HCT116 (cell line): ENCODE results near the gene RCSD1. TPM values are rescaled to one million over a fixed set of nuclear protein-coding genes. Genes with fewer than 3 reads are reported as not detected.

Experiments
- ATAC-seq: fragments of 200-7000 bp; cut with Tn5 transposase; 2 replicates; pipeline ENCODE4 v1.9.1; 2020; ENCODE audit warnings: mild to moderate bottlenecking, moderate library complexity
- BruUV-seq: library from RNA; stranded (reverse); fragments of 400-500 nt; replicated peaks from 2 replicates; lab custom pipeline; 2021; lab: Mats Ljungman, UMichigan
- CTCF ChIA-PET: fragments of 300-600 bp; sonication (Branson Sonifier 250); formaldehyde crosslinking; loops from one replicate; lab custom pipeline; 2021; ENCODE audit warnings: antibody characterized with exemption; lab: Charles Lee
- POLR2A ChIA-PET: fragments of 300-600, 350-600 bp; sonication (Branson Sonifier 250); formaldehyde crosslinking; loops from one replicate; lab custom pipeline; 2021; ENCODE audit warnings: antibody characterized with exemption; lab: Charles Lee
- RAD21 ChIA-PET, 2 experiments: fragments of 300-600 bp; sonication (Branson Sonifier 250); formaldehyde crosslinking; loops; one replicate each; lab custom pipeline; 2023; ENCODE audit warnings: low total read pairs in 2 of 2; ENCODE audit not compliant: uncharacterized antibody in 2 of 2, unreplicated experiment in 2 of 2, low non-redundant PET in 1 of 2; lab: Charles Lee
- DNase-seq: peaks from one replicate; pipeline ENCODE4 v3.0.0-alpha.2; 2010; ENCODE audit warnings: low read depth, low spot score
- H2AFZ ChIP-seq: fragments of 200-600 bp; shearing (Covaris generic), sonication (generic); 2 replicates; pipeline ENCODE4 v1.6.1; 2017; ENCODE audit warnings: low read depth, mixed run types, mixed read lengths, antibody characterized with exemption, low read length; ENCODE audit not compliant: poor library complexity, severe bottlenecking
- H3K27ac ChIP-seq: 2 replicates; pipeline ENCODE4 v1.5.1; 2012; ENCODE audit warnings: low read depth, low read length
- H3K27me3 ChIP-seq: fragments of 200-600 bp; sonication (generic); 2 replicates; pipeline ENCODE4 v1.6.1; 2016; ENCODE audit warnings: mixed run types, low read length, mixed read lengths; ENCODE audit not compliant: insufficient read depth
- H3K36me3 ChIP-seq, 2 experiments: fragments of 200-500 bp in 1 of 2; fragments of 200-600 bp in 1 of 2; sonication (Bioruptor generic) in 1 of 2; sonication (generic) in 1 of 2; 2 replicates each; pipeline versions ENCODE4 v1.5.1 to v1.6.1; 2014 to 2016; ENCODE audit warnings: low read length in 2 of 2, inconsistent platforms in 1 of 2, mixed read lengths in 1 of 2, mixed run types in 1 of 2; ENCODE audit not compliant: insufficient read depth in 2 of 2, control insufficient read depth in 1 of 2
- H3K4me1 ChIP-seq, 2 experiments: fragments of 200-600 bp in 1 of 2; sonication (generic) in 1 of 2; 2 replicates each; pipeline versions ENCODE4 v1.5.1 to v1.6.1; 2012 to 2017; ENCODE audit warnings: low read length in 2 of 2, inconsistent platforms in 1 of 2, mild to moderate bottlenecking in 1 of 2, mixed read lengths in 1 of 2, mixed run types in 1 of 2, moderate library complexity in 1 of 2; ENCODE audit not compliant: insufficient read depth in 2 of 2, control insufficient read depth in 1 of 2
- H3K4me2 ChIP-seq: fragments of 200-600 bp; sonication (generic); 2 replicates; pipeline ENCODE4 v1.6.1; 2017; ENCODE audit warnings: mixed run types, low read length, mixed read lengths
- H3K4me3 ChIP-seq, 2 experiments: fragments of 200-600 bp in 1 of 2; sonication (generic) in 1 of 2; replicated peaks in 1 of 2; 2 replicates each; pipeline ENCODE4 v1.5.1; 2011 to 2016; ENCODE audit warnings: low read length in 2 of 2, control low read depth in 1 of 2, low read depth in 1 of 2, mild to moderate bottlenecking in 1 of 2, mixed read lengths in 1 of 2, mixed run types in 1 of 2
- H3K79me2 ChIP-seq: fragments of 200-600 bp; sonication (generic); 2 replicates; pipeline ENCODE4 v1.6.1; 2017; ENCODE audit warnings: mild to moderate bottlenecking, mixed run types, low read length, moderate library complexity, mixed read lengths; ENCODE audit not compliant: insufficient read depth
- H3K9ac ChIP-seq: fragments of 200-600 bp; sonication (generic); 2 replicates; pipeline ENCODE4 v1.6.1; 2016; ENCODE audit warnings: low read length, mixed read lengths
- H3K9me2 ChIP-seq: fragments of 200-600 bp; sonication (generic), shearing (Covaris generic); 2 replicates; pipeline ENCODE4 v1.6.1; 2017; ENCODE audit warnings: mixed run types, mild to moderate bottlenecking, moderate library complexity; ENCODE audit not compliant: insufficient read depth
- H3K9me3 ChIP-seq, 2 experiments: fragments of 200-500 bp in 1 of 2; fragments of 200-600 bp in 1 of 2; sonication (Bioruptor generic) in 1 of 2; sonication (generic) in 1 of 2; 2 replicates each; pipeline ENCODE4 v1.6.1; 2014 to 2017; ENCODE audit warnings: low read length in 2 of 2, mixed read lengths in 2 of 2, inconsistent platforms in 1 of 2, low read depth in 1 of 2, mild to moderate bottlenecking in 1 of 2, mixed run types in 1 of 2, moderate library complexity in 1 of 2; ENCODE audit not compliant: control insufficient read depth in 1 of 2, insufficient read depth in 1 of 2
- H4K20me1 ChIP-seq: fragments of 200-600 bp; sonication (generic), shearing (Covaris generic); 2 replicates; pipeline ENCODE4 v1.6.1; 2017; ENCODE audit warnings: mixed run types, mild to moderate bottlenecking, moderate library complexity; ENCODE audit not compliant: insufficient read depth
- CBX3 ChIP-seq: IDR thresholded peaks from 2 replicates; pipeline ENCODE4 v1.6.1; 2012; ENCODE audit warnings: low read depth
- EGR1 ChIP-seq: IDR thresholded peaks from 2 replicates; pipeline ENCODE4 v1.6.1; 2012; ENCODE audit warnings: low read depth
- ELF1 ChIP-seq: IDR thresholded peaks from 2 replicates; pipeline ENCODE4 v1.6.1; 2012; ENCODE audit warnings: low read depth, borderline replicate concordance
- EZH2phosphoT487 ChIP-seq: fragments of 200-600 bp; IDR thresholded peaks from 2 replicates; pipeline ENCODE4 v1.6.1; 2018; ENCODE audit warnings: antibody characterized with exemption, borderline replicate concordance
- FOSL1 ChIP-seq: IDR thresholded peaks from 2 replicates; pipeline ENCODE4 v1.6.1; 2012; ENCODE audit warnings: low read depth
- JUND ChIP-seq: IDR thresholded peaks from 2 replicates; pipeline ENCODE4 v1.6.1; 2012
- POLR2A ChIP-seq: IDR thresholded peaks from 2 replicates; pipeline ENCODE4 v1.7.0; 2011; ENCODE audit warnings: borderline replicate concordance; ENCODE audit not compliant: insufficient read depth, insufficient read length; ENCODE audit errors: extremely low read depth
- POLR2AphosphoS5 ChIP-seq: IDR thresholded peaks from 2 replicates; pipeline ENCODE4 v1.6.1; 2011; ENCODE audit warnings: mild to moderate bottlenecking, low read depth, low read length, moderate library complexity
- RAD21 ChIP-seq: IDR thresholded peaks from 2 replicates; pipeline ENCODE4 v1.6.1; 2012; ENCODE audit warnings: low read depth, mild to moderate bottlenecking
- SIN3A ChIP-seq: IDR thresholded peaks from 2 replicates; pipeline ENCODE4 v1.6.1; 2012; ENCODE audit warnings: low read depth
- SP1 ChIP-seq: IDR thresholded peaks from 2 replicates; pipeline ENCODE4 v1.6.1; 2012; ENCODE audit warnings: low read depth
- SRF ChIP-seq: IDR thresholded peaks from 2 replicates; pipeline ENCODE4 v1.6.1; 2012; ENCODE audit warnings: low read depth
- YY1 ChIP-seq: IDR thresholded peaks from 2 replicates; pipeline ENCODE4 v1.6.1; 2011; ENCODE audit warnings: low read length, low read depth, moderate library complexity, mild to moderate bottlenecking; ENCODE audit not compliant: insufficient replicate concordance; ENCODE audit errors: extremely low read depth
- ZFX ChIP-seq: fragments of 450-650 bp; IDR thresholded peaks from 2 replicates; pipeline ENCODE4 v1.6.1; 2017
- intact Hi-C: fragments of 100-400 bp; cut with micrococcal nuclease; formaldehyde crosslinking; loops from 2 replicates; pipeline ENCODE4 v1.10.0; 2022
- total RNA-seq: library from RNA; stranded (reverse); gene quantifications from one replicate; pipeline ENCODE4 v1.2.1, GENCODE V29; 2021; ENCODE audit not compliant: unreplicated experiment
- TF ChIP-seq, protein P1 (sequence below), 3 experiments: fragments of 200-600 bp in 1 of 3; sonication (generic) in 1 of 3; IDR thresholded peaks in 2 of 3; conservative IDR thresholded peaks in 1 of 3; 2 replicates each; pipeline ENCODE4 v1.5.1; 2012 to 2017; ENCODE audit warnings: low read depth in 2 of 3, low read length in 2 of 3, antibody characterized with exemption in 1 of 3, borderline replicate concordance in 1 of 3, control low read depth in 1 of 3, mild to moderate bottlenecking in 1 of 3, mixed read lengths in 1 of 3, mixed run types in 1 of 3, moderate library complexity in 1 of 3; ENCODE audit not compliant: insufficient read depth in 1 of 3
- TF ChIP-seq, protein P2 (sequence below): IDR thresholded peaks from 2 replicates; pipeline ENCODE4 v1.6.1; 2012
- TF ChIP-seq, protein P3 (sequence below): IDR thresholded peaks from 2 replicates; pipeline ENCODE4 v1.6.1; 2012; ENCODE audit warnings: low read depth
- TF ChIP-seq, protein P4 (sequence below): IDR thresholded peaks from 2 replicates; pipeline ENCODE4 v1.6.1; 2012
- TF ChIP-seq, protein P5 (sequence below): IDR thresholded peaks from 2 replicates; pipeline ENCODE4 v1.6.1; 2011; ENCODE audit warnings: mild to moderate bottlenecking, low read length, moderate library complexity; ENCODE audit not compliant: insufficient replicate concordance; ENCODE audit errors: extremely low read depth

RCSD1 gene
- total RNA-seq, 1 experiment from 2014 or later: 0.15 TPM

DNA sequence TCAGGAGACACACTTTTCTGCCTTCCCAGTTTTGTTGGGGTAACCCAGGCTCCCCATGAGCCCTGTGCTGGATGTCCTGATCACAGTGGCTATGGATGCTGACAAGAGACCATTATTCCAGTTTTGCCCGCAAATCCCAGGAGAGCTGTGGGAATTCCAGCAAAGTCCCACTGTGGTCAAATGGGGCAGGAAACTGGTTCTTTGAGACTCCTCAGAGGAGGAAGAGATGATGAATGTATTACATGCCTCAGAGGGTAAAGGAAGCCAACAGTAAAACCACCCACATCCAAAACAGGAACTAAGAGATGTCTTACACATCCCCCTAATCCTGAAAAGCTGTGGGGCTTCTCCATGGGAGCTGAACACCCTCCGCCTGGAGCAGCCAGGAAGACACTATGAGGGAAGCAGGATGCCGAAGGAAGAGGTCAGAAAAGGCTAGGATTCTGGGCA is 78.9 kb downstream of the RCSD1 start:
- peaks cover 8% of the 10 kb centered on the region; the same call in 1 of the 2 replicates for H3K27me3 ChIP-seq
- H4K20me1 ChIP-seq: no peaks in the 10 kb centered on the region
- no peaks in the 10 kb centered on the region for H3K79me2 ChIP-seq
- no peaks in the 10 kb centered on the region for H3K9me3 ChIP-seq
- DNase-seq (no peak), ATAC-seq (no peak)
- no peaks in the 10 kb centered on the region for H3K36me3 ChIP-seq
- H2AFZ ChIP-seq: no peak overlapping the region
- ChIA-PET CTCF (no interaction called here), RAD21 (no interaction called here), POLR2A (interaction anchor here (1.0 kb wide), 1 partner anchor 155 kb away, joined by 3 read pairs; the partner anchor contains the start of gene CREG1)
- no peaks in the 10 kb centered on the region for H3K9me2 ChIP-seq
- H3K9ac ChIP-seq: no peak overlapping the region
- BruUV-seq: no TSS peak
- H3K4me3 ChIP-seq: no peak overlapping the region
- no peak overlapping the region for H3K4me2 ChIP-seq
- intact Hi-C loops: no loop called here
- H3K27ac ChIP-seq: no peak overlapping the region
- H3K4me1 ChIP-seq: peaks cover 0 to 4% of the 10 kb centered on the region in 2 experiments; a peak in 2 of 4 replicates
- TF ChIP-seq POLR2A: no peak
- TF ChIP-seq EGR1: no peak
- no peak for TF ChIP-seq SP1
- no peak for TF ChIP-seq SRF
- no peak for TF ChIP-seq ELF1
- TF ChIP-seq, protein P1, sequence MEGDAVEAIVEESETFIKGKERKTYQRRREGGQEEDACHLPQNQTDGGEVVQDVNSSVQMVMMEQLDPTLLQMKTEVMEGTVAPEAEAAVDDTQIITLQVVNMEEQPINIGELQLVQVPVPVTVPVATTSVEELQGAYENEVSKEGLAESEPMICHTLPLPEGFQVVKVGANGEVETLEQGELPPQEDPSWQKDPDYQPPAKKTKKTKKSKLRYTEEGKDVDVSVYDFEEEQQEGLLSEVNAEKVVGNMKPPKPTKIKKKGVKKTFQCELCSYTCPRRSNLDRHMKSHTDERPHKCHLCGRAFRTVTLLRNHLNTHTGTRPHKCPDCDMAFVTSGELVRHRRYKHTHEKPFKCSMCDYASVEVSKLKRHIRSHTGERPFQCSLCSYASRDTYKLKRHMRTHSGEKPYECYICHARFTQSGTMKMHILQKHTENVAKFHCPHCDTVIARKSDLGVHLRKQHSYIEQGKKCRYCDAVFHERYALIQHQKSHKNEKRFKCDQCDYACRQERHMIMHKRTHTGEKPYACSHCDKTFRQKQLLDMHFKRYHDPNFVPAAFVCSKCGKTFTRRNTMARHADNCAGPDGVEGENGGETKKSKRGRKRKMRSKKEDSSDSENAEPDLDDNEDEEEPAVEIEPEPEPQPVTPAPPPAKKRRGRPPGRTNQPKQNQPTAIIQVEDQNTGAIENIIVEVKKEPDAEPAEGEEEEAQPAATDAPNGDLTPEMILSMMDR (IDR thresholded peaks at IDR 0.05 in 2 of 3, conservative IDR thresholded peaks at IDR 0.05 in 1 of 3; ENCODE audit: borderline replicate concordance in 1 of 3, insufficient read depth in 1 of 3, low read depth in 2 of 3, low read length in 2 of 3): no peak
- TF ChIP-seq CBX3: no peak
- TF ChIP-seq JUND: no peak
- TF ChIP-seq, protein P2, sequence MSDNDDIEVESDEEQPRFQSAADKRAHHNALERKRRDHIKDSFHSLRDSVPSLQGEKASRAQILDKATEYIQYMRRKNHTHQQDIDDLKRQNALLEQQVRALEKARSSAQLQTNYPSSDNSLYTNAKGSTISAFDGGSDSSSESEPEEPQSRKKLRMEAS: no peak
- no peak for TF ChIP-seq EZH2phosphoT487
- no peak for TF ChIP-seq YY1
- no peak for TF ChIP-seq POLR2AphosphoS5
- no peak for TF ChIP-seq SIN3A
- TF ChIP-seq, protein P3, sequence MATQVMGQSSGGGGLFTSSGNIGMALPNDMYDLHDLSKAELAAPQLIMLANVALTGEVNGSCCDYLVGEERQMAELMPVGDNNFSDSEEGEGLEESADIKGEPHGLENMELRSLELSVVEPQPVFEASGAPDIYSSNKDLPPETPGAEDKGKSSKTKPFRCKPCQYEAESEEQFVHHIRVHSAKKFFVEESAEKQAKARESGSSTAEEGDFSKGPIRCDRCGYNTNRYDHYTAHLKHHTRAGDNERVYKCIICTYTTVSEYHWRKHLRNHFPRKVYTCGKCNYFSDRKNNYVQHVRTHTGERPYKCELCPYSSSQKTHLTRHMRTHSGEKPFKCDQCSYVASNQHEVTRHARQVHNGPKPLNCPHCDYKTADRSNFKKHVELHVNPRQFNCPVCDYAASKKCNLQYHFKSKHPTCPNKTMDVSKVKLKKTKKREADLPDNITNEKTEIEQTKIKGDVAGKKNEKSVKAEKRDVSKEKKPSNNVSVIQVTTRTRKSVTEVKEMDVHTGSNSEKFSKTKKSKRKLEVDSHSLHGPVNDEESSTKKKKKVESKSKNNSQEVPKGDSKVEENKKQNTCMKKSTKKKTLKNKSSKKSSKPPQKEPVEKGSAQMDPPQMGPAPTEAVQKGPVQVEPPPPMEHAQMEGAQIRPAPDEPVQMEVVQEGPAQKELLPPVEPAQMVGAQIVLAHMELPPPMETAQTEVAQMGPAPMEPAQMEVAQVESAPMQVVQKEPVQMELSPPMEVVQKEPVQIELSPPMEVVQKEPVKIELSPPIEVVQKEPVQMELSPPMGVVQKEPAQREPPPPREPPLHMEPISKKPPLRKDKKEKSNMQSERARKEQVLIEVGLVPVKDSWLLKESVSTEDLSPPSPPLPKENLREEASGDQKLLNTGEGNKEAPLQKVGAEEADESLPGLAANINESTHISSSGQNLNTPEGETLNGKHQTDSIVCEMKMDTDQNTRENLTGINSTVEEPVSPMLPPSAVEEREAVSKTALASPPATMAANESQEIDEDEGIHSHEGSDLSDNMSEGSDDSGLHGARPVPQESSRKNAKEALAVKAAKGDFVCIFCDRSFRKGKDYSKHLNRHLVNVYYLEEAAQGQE: no peak
- TF ChIP-seq, protein P4, sequence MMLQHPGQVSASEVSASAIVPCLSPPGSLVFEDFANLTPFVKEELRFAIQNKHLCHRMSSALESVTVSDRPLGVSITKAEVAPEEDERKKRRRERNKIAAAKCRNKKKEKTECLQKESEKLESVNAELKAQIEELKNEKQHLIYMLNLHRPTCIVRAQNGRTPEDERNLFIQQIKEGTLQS: no peak
- no peak for TF ChIP-seq ZFX
- TF ChIP-seq, protein P5, sequence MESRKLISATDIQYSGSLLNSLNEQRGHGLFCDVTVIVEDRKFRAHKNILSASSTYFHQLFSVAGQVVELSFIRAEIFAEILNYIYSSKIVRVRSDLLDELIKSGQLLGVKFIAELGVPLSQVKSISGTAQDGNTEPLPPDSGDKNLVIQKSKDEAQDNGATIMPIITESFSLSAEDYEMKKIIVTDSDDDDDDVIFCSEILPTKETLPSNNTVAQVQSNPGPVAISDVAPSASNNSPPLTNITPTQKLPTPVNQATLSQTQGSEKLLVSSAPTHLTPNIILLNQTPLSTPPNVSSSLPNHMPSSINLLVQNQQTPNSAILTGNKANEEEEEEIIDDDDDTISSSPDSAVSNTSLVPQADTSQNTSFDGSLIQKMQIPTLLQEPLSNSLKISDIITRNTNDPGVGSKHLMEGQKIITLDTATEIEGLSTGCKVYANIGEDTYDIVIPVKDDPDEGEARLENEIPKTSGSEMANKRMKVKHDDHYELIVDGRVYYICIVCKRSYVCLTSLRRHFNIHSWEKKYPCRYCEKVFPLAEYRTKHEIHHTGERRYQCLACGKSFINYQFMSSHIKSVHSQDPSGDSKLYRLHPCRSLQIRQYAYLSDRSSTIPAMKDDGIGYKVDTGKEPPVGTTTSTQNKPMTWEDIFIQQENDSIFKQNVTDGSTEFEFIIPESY: no peak
- no peak for TF ChIP-seq RAD21
- TF ChIP-seq FOSL1: no peak
